NCI-H774 (cell line): ENCODE results near the gene TACC3.
A peak's percentile ranks its signal among the peaks of the same experiment; 100 is the strongest.

Experiments used
- DNase-seq: peaks from one replicate; lab custom pipeline; 2025; lab: John Stamatoyannopoulos, UW

Gene TACC3

DNA sequence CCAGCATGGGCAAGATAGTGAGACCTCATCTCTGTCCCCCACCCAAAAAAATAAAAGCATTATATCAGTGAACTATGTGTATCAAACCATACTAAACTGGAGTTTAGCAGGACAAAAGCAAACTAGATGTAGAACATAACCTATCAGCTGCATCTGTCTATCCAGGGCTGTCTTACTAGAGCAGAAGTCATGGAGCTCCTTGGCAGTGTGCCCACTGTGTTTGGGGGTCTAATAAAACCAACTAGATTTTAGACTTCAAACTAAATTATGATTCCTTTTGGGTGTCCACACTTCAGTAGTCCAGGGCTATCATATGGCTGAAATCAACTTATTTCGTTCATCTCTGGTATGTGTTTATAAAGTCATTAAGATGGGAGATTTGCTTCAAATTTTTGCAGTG lies 17.5 kb upstream of the TACC3 start:
- no peak for DNase-seq

DNA sequence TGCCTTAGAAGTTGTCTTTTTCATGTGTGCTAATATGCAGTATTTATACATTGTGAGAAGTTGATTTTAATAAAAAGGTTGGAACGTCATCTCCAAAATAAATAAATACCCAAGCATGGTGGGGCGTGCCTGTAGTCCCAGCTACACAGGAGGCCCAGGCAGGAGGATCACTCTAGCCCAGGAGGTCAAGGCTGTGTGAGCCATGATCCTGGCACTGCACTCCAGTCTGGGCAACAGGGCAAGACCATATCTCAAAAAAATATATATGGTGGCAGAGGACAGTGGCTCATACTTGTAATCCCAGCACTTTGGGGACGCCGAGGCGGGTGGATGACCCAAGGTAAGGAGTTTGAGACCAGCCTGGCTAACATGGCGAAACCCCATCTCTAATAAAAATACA lies 15.6 kb upstream of the TACC3 start:
- DNase-seq: no peak

DNA sequence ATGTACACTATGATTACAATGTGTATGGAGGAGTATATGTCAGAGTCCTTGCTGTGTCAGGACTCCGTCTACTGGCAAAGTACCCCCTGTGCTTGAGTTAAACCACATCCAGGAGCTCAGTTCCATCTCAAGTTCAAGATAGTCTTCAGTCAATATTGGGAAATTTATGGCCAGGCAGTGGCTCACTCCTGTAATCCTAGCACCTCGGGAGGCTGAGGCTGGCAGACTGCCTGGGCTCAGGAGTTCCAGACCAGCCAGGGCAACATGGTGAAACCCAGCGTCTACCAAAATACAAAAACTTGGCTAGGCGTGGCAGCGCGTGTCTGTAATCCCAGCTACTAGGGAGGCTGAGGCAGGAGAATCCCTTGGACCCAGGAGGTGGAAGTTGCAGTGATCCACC lies 15.0 kb upstream of the TACC3 start:
- no peak for DNase-seq

DNA sequence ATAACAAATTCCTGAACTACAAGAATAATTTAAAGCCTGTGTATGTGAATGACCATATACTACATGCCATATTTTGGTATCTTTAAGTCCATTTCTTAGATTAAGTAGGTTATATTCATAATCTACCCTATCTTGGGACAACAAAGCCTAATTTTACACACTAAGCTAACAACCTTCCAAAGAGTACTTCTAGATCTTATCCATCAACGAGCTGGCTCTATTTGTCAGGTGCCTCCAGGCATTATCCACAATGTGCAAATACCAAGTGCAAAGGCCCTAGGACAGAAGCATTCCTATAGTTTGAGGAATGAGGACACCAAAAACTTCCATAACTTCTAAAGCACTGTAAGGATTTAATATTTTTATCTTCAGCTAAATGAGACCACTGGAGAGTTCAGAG lies 12.7 kb upstream of the TACC3 start:
- no peak for DNase-seq

DNA sequence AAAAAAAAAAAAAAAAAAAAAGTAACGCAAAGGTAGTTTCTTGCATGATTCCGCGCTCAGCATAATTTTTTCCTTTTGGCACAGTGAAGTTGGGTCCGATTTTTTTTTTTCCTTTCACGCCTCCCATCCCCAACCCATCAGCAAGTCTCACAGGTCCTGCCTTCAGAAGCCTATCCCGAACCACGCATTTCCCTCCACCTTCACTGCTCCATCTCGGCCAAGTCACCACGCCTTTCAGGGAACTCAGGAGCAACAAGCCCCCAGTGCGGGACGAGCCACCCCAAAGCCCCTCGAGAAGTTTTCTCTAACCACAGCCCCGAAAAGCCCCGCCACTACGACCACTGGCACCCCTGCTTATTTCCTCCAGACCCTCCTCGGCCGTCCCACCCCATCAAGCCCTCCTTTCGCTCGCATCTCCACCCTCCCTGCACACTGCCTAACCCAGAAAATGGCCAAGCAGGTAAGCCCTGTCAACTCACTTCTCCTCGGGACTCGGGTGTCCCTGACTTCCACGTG lies 10.2 kb upstream of the TACC3 start:
- DNase-seq: no peak

DNA sequence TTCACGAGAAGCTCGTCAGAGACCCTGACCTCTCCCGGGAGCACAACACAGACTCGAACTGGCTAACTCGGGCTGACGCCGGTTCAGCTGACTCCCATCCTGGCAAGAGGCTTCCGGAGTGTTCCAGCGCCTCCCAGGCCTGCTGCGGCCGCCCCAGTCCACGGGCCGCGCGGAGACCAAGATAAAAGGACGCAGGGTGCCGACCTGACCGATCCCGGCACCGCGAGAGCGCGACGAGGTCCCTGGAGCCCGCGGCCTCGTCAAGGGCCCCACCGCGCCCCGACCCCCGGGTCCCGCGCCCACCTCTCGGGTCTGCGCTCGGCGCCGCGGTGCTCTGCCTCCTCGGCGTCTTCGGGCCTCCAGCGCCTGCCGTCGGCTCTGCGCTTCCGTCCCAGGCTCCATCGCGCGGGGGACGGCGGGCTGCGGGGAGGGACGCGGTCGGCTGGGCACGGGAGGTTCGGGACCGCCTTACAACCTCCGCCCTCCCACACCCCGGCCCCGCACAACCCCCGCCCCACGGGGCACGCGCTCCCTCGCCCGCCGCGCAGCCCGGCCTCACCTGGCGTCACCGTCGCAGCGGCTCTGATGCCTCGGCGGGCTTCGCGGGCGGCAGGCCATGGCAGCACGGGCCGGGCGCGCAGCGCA lies 9.6 kb upstream of the TACC3 start:
- DNase-seq: no peak

DNA sequence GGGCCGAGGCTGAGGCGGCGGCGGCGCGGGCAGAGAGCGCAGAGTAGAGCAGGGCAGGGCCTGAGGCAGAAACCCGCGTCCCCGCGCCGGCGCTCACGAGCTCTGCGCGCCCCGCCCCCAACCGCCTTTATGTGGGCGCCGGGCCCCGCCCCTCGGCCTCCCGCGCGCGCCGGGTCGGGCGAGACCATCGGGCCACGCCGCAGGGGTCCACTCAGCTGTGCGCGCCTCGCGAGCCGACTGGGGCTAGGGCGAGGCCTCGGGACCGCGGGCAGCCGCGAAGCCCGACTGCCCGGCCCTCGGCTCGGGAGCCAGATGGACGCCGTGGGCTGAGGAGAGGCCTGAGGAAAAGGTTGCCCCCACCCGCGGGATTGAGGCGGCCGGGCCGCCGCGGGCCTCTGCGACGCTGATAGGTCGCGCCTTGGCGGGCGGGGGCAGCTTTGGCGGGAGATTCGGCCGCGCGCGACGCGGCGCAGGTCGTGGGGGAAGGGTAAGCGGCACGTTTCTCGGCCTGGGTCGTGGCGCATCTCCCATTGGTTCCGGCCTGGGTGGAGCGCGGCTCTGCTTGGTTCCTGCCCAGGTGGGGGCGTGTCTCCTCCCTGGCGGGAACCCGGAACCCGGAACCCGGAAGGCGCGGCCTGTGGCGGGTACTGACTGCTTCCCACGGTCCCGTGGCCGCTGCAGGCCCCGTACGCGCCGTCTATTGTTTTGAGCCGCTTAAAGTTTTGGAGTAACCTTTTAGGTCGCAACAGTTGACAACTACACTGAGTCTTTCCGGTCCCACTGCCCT lies 8.9 kb upstream of the TACC3 start, which contains the start of gene SLBP:
Gene SLBP (minus strand): TSS at position 104 of the 787 bp plus-strand sequence. CDS start 131 bp downstream, outside the sequence.
- peak; percentile 96 for DNase-seq

DNA sequence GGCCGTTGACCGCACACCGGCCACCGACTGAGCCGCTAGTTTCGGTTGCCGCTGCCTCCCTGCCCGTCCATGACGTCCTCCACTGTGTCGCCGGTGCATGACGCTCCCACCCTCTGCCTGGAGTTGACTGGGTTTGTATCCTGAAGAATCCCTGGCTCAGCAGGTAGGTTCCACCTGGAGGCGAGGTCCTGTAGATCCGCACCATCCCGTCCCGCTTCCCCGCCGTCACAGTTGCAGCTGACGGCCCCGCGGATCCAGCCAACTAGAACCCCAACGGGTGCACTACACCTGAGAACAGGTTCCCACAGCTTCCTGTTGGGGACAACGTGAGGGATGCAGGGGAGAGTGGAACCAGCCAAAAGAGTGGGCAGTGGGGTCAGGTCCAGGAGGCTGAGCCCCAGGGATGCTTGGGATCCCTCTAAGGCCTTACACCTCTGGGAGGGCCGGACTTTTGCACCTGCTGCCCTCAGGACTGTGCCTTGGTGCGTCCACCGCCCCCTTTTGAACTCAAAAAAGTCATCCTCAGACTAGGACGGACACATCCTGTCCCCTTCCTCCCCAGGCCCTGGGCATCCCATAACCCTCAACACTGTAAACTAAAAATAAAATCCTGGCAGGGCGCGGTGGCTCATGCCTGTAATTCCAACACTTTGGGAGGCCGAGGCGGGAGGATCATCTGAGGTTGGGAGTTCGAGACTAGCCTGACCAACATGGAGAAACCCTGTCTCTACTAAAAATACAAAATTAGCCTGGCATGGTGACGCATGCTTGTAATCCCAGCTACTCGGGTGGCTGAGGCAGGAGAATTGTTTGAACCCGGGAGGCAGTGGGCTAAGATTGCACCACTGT lies 8.1 kb upstream of the TACC3 start:
- peak; percentile 76 for DNase-seq

DNA sequence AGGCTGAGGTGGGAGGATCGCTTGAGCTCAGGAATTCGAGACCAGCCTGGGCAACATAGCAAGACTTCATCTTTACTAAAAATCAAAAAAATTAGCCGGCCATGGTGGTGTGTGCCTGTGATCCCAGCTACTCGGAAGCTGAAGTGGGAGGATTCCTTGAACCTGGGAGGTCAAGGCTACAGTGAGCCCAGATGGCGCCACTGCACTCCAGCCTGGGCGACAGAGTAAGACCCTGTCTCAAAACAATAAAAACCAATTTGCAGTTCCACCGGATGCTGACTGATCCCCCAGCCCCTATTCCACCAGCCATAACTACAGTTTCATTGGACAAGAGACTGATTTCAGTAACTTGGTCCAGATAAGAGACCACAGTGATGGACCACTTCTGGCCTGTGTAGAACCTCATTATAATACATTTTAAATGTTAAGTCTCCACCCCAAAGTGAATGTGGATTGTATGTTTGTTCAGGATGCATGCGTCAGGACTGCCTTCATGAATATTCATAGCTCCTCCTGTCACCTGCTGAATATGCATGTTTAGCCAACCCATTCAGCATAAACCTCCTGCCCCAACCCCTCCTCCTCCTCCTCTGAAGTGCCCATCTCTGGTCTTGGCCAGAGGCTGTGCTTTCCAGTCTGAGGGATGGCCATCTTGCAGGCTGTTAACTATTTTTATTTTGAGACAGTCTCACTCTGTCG lies 6.9 kb upstream of the TACC3 start:
- no peak for DNase-seq

DNA sequence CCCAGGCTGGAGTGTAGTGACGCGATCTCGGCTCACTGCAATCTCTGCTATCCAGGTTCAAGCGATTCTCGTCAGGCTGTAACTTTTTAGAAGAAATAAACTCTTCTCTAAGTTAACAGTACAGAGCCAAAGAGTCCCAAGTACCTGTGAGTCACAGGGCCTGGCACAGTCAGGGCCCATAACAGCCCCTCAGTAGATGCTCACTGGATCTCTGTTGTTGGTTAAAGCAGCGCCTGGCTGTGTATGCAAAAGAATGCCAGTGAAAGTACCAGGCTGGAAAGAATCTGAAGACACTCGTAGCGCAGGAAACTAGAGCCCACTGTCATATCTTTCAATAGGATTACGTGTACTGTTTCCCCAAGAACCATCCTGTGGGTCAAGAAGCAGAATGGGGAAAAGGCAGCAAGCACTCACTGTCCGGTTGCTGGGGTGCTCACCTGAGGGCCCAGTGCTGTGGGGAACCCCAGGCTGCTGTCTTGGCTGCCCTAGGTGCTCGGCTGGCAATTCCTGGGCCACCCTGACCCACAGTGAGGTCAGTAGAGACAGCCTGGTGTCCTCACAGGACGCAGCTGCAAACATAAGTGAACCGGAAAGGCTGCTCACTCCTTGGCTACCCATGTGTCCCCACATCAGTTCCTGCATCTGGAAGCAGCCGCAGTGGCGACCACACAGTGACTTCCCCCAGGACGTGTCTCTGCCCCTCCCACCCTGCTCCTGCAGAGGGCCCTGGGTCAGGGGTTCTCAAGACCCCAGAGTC lies 6.1 kb upstream of the TACC3 start:
- DNase-seq: no peak

DNA sequence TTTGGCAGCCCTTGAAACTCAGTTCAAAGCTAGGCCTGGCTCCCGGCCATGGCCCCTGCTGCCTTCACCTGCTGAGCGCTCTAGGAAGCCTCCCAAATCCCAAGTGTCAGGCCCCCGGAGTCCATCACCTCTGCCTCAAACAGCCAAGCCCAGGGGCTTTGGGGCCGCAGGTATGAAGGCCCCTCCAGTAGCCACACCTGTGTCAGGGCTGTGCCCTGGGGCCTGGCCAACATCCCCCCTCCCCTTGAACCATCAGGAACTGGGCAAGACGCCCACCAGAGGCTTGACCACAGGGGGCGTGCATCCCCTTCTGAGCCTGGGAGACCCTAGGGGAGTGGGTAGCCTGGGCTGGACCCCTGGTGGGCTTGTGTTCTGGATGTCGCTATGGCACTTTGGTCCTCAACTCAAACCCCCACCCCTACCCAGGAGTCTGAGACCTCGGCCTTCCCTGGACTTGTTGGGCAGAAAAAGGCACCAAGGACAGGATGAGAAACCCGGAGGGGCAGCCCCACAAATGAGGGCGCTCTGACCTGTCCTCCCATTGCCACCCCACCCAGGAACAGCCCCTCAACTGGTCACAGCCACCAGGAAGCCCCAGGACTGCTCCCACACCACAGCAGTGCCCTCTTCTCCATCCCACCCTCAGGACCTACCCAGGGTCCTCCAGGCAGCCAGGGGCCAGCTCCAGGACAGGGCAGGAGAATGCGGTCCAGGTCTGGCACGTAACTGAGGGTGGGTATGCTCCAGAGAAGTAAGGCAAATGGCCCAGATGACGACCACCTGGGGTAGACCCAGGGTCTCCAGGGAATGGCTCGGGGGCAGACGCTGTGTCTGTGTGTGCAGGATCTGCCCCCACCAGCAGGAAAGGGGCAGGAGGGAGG lies 5.0 kb upstream of the TACC3 start:
- DNase-seq: no peak

DNA sequence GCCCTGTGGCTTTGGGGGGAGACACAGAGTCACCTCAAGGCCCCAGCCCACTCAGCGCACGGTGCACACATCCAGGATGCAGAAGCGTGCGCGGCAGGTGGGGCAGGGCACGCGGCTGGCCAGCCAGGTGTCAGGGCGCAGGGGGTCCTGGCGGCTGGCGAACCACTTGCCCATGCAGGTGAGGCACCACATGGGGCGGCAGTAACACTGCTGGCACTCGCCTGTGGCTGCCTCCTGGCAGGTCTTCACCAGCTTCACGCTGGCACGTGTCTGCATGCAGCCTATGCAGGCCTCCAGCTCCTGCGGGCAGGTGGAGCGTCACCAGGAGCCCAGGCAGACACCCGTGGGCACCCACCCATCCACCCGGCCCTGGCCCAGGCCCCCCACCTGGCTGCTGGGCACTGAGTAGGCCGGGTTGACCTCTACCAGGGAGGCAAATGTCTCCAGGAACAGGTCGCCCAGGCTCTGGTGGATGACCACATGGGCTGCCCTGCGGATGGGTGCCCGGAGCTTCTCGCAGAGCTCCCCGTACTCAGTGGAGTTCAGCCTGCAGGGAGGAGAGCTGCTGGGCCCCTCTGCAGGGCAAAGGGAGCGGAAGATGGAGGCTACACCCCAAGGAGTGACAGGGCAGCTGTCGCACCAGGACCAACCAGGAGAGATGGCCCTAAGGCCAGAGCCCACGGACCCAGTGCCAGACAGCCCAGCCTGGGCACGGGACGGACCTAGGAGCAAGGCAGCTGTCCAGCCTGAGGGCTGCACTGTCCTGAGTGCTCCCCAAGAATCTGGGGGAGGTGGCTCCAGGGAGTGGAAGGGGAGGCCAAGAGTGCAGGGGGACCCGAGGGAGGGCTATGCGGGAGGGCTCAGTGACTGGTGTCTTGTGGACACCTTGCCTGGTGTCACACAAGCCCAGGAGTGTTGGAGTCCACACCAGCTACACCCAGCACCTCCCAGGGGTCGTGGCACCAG lies 3.9 kb upstream of the TACC3 start:
- DNase-seq: no peak

DNA sequence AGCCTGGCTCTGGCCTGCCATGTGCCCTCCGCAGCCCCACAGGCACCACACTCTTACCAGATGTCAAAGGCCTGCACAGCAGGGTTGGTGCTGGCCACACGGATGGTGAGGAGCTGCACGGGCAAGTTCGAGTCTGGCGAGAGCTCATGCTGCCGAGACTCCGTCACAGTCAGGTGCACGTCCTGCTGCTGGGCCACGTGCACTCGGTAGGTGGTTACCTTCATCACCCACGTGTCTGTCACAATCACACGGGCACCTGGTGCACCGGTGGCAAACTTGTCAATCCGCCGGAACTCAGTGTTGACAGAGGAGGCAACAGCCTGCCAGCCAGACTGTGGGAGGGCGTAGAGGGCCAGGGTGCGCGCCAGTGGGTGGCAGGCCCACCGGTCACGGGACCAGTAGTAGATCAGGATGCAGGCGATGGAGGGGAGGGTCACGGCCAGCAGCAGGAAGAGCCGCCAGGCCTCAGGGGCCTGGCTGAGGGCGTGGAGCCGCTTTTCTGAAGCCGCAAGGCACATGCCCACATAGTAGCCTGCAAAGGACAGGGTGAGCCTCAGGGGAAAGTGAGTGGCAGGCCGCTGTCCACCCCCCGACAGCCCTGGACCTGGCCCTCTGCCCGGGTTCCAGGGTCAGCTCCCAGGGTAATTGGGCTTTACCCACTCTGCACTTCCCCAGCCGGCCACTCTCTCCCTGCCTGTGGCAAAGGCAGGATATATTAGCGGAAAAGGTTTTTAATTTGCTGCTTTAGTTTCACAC lies 3.0 kb upstream of the TACC3 start:
- no peak for DNase-seq

DNA sequence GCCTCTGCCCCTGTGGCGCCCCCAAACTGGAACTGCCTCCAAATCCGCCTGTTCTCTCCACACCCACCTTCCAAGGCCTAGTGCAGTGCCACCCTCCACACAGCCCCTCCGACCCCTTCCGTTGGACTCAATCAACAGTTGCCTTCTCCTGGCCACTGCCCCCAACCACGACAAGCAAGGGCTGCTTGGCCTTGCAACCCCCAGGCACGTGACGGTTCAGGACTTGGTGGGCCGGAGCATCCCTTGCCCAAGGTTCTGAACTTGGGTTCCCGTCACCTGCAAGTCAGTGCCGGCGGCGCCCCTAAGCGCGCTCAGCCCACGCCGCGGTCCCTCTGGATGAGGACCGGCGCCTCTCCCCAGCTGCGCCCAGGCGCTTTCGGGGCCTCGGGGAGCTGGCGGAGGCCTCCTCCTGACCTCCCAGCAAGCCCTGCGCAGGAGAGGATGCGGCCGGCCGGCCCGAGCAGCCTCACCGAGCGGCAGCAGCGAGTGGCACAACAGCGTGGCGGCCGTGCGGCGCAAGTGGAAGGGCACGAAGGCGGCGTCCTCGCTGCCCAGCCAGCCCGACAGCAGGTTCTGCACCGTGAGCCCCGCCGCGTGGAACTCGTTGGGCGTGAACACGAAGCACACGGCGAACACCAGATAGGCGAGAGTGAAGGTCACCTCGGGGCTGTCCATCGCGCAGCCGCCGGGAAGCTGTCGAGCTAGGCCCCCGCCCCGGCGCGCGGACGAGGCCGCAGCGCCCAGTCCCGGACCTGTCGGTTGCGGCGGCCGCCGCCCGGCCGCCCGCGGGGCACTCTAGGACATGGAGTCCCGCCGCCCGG lies 948 bp upstream of the TACC3 start:
- DNase-seq: no peak

DNA sequence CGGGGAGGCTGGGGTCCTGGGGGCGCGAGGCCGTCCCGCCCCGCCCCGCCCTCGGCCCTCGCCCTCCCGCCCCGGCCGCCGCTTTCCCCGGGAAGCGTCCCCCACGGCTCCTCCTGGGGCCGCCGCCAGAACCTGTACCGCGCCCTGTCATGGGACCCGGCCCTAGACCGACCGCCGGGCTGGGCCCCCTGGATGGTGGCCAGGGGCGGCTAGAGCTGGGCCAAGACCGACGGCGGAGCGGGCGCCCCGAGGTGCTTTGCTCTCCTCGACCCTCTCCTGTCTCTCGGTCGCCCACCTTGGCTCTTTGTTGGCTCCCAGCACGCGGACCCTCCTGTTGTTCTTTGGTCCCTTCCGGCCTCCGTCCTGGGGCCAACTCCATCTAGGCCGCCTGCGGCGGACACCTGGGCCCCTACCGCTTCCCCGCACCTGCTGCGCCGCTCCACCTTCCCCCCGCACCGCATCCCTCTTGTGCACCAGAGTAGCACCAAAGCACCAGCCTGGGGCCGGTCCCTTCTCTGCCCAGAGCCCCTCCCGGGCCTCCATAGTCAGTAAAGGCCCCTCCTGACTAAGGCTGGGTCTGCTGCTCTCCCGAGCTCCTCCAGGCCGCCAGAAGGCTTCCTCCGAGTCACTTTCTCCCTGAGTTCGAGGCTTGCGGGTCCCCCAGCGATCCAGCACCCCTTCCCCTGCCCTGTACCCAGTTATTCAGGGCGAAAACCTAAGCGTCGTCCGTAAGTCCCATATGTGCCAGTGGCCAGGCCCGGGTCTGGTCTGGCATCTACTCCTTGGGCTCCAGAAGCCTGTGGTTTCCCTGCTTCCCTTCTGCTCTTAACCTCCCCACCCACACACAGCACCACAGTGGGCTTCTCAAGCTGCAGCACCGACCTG lies 587 bp downstream of the TACC3 start:
- DNase-seq: no peak

DNA sequence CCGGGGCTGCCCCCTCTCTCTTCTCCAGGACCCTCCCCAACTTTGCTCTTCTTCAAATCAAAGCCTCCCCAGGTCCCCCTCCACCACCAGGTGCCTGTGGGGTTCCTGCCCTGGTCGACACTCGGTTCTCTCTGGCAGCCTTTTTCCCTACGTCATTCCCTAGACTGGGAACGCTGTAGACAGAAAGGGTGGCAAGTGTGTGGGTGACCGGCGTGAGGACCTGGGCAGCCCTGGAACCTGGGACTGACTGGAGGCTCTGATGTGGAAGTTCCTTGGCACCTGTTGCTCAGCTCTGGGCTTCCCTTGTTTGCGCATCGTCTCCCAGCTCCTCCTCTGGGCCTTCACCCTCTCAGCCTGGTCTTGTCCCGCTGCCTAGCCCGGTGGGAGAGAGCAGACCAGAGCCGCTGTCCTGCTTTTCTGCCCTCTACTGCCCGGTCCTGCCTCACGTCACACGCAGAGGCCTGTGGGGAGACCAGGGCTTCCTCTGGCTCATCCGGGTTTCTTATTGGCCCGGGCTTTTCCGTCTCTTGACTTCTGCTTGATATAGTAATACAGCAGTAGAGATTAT lies 1.3 kb downstream of the TACC3 start:
- no peak for DNase-seq
